HG03469 (cell line): ENCODE data around the gene ERVMER34-1.

Source experiments
- ATAC-seq: cut with Tn5 transposase; IDR thresholded peaks from one replicate; pipeline ENCODE4 v1.9.1; 2021; ENCODE audit warnings: mild to moderate bottlenecking, moderate library complexity, moderate number of reproducible peaks; ENCODE audit not compliant: unreplicated experiment

Gene ERVMER34-1

GRCh38 chr4:52750819-52751486 lies at the start of gene ERVMER34-1:
ERVMER34-1 (minus strand) TSS chr4:52751425; CDS start chr4:52745520, 5,905 bp downstream.
- ATAC-seq, result no peak

- ATAC-seq, result no peak
Observed at GRCh38 chr4:52799813-52800212, 48.6 kb upstream of the ERVMER34-1 start.

GRCh38 chr4:52795533-52795932 lies 44.3 kb upstream of the ERVMER34-1 start:
- no peak for ATAC-seq

- ATAC-seq, result no peak
Observed at GRCh38 chr4:52791936-52792335, 40.7 kb upstream of the ERVMER34-1 start.

GRCh38 chr4:52789774-52790173 lies 38.5 kb upstream of the ERVMER34-1 start:
- no peak for ATAC-seq

GRCh38 chr4:52788806-52789205 lies 37.6 kb upstream of the ERVMER34-1 start:
- no peak for ATAC-seq

- ATAC-seq, result no peak
Observed at GRCh38 chr4:52783069-52783468, 31.8 kb upstream of the ERVMER34-1 start.

- ATAC-seq, result no peak
Observed at GRCh38 chr4:52780617-52781354, 29.6 kb upstream of the ERVMER34-1 start.

- ATAC-seq, result no peak
Observed at GRCh38 chr4:52780206-52780605, 29.0 kb upstream of the ERVMER34-1 start.

- ATAC-seq, result no peak
Observed at GRCh38 chr4:52760256-52760655, 9.0 kb upstream of the ERVMER34-1 start.

GRCh38 chr4:52755426-52755825 lies 4.2 kb upstream of the ERVMER34-1 start:
- ATAC-seq, result no peak

- ATAC-seq, result no peak
Observed at GRCh38 chr4:52752936-52753335, 1.7 kb upstream of the ERVMER34-1 start.

- no peak for ATAC-seq
Observed at GRCh38 chr4:52751487-52751911, 274 bp upstream of the ERVMER34-1 start.

- ATAC-seq, result no peak
Observed at GRCh38 chr4:52750213-52750612, 1.0 kb downstream of the ERVMER34-1 start.

- ATAC-seq, result peak; percentile 48
Observed at GRCh38 chr4:52748432-52748831, 2.8 kb downstream of the ERVMER34-1 start.

GRCh38 chr4:52744588-52744987 lies 6.6 kb downstream of the ERVMER34-1 start:
- no peak for ATAC-seq

- no peak for ATAC-seq
Observed at GRCh38 chr4:52743444-52744019, 7.7 kb downstream of the ERVMER34-1 start.

- ATAC-seq, result no peak
Observed at GRCh38 chr4:52729586-52729985, 21.6 kb downstream of the ERVMER34-1 start.

- no peak for ATAC-seq
Observed at GRCh38 chr4:52728691-52729240, 22.5 kb downstream of the ERVMER34-1 start.

- ATAC-seq, result no peak
Observed at GRCh38 chr4:52726826-52727580, 24.2 kb downstream of the ERVMER34-1 start.
